ENCODE data around the gene STX2.
"Not testable (repeated sequence)": the region's sequence is repeated elsewhere in the genome, so short reads cannot be mapped to it uniquely, and the experiment has no call there.

Gene STX2

DNA sequence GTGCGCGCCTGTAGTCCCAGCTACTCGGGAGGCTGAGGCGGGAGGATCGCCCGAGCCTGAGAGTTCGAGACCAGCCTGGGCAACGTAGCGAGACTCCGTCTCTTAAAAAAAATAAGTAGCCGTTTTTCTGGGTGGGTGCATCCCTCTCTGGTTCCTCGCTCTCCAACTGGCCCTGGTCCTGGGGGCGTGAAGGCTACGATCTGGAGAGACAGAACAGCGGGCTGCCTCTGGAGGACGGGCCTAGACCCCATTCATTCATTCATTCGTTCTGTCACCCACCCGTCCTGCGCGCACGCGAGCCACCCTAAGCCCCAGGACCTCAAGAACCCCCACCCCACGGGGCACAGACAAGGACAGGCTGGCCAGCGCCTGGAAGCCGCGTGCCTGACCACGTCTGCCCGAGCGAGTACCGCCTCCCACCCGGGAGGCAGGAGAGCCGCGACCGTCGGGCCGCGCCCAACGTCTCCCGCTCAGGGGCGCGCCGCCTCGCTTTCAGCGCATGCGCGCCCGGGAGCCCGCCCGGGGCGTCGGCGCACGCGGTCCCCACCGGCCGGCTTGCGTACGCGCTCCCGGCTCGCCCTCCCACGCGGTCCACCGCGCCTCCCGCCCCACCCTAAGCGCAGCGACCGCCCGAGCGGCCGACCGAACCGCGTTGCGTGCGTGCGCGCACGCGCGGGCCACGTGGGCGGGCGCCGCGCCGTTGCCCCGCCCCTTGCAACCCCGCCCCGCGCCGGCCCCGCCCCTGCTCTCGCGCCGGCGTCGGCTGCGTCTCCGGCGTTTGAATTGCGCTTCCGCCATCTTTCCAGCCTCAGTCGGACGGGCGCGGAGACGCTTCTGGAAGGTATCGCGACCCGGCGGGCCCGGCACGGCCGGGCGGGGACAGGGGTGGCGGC is 32.5 kb upstream of the STX2 start, which contains the start of gene RAN:
TSS of gene RAN (plus strand) at position 781 of the 893 bp plus-strand sequence. CDS start 528 bp downstream, outside the sequence.
- TF ChIP-seq CTCF (IDR thresholded peaks at IDR 0.05): no peak
- peaks cover 0 to 24% (median 17%) of the 10 kb centered on the region in 4 donors for H3K4me1 ChIP-seq
- H3K27ac ChIP-seq: peak within 1 kb of the TSS; percentile 77 to 85
- DNase-seq: peak; percentile 81 to 96
- H3K4me3 ChIP-seq: peak within 1 kb of the TSS; percentile 76 to 79
- H3K9me3 ChIP-seq: no peaks in the 10 kb centered on the region
- peaks cover 29 to 30% (median 30%) of the 10 kb centered on the region in 3 donors for H3K36me3 ChIP-seq
- intact Hi-C loops (cut with DNase I; ENCODE audit: low total_unique reads): no loop called here
- no peaks in the 10 kb centered on the region for H3K27me3 ChIP-seq

DNA sequence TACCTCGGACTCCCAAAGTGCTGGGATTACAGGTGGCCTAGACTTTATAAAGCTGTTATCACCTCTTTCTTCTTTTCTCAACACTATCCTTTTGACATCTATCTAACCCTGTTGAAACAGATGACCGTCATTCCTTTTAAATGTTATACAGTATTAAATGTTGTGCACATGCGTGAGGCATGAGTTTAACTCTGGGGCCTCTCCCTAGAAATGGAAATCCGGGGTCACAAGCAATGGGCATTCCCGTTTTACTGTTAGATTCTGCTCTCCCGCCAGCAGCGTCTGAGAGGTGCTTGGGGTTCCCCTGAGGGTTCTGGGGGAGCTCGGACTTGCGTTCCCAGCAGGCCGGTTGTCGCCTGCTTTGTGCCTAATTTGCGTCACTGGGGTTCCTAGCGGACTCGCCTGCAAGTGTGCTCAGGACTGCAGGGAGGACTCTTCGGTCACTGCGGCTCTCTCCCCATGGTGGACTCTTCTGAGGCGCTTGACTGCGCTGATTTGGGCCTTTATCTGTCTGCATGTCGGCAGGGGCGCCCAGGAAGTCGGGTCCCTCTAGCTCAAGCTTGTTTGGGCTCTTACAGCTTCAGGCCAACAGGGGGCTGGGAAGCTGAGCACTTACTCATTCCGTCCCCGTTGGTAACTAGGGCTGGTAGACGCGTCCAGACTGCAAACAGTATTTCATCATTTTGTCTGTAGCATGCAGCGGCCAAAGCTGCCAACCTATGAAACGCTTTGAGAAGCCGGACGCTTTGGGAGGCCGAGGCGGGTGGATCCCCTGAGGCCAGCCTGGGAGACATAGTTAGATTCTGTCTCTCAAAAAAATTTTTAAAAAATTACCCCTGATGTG is 31.6 kb upstream of the STX2 start:
- intact Hi-C loops (cut with DNase I; ENCODE audit: low total_unique reads): no loop called here
- peak; percentile 28 to 42 for TF ChIP-seq CTCF (IDR thresholded peaks at IDR 0.05)
- Histone ChIP-seq H3K27ac (peak overlapping the region; percentile 66 to 85), H3K9me3 (no peaks in the 10 kb centered on the region), H3K4me1 (peaks cover 0 to 24% (median 17%) of the 10 kb centered on the region in 4 donors), H3K36me3 (peaks cover 21 to 22% (median 21%) of the 10 kb centered on the region in 3 donors), H3K27me3 (no peaks in the 10 kb centered on the region), H3K4me3 (peak overlapping the region; percentile 76 to 79)
- DNase-seq: peak; percentile 82 to 88

DNA sequence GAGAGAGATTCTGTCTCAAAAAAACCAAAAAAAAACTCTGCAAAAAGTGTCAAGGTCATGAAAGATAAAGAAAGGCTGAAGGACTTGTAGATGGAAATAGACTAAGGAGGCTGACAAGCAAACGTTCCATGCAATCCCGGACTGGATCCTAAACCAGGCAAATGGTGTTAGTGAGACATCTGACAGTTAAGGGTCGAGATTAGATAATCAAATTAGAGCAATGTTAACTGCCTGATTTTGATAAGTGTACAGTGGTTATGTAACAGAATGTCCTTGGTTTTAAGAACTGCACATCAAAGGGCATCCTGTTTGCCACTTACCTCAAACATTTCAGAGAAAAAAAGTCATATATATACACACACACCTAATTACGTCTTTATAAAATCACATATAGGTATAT is 29.4 kb upstream of the STX2 start:
- Histone ChIP-seq H3K27ac (no peak overlapping the region), H3K9me3 (no peaks in the 10 kb centered on the region), H3K4me1 (peaks cover 0 to 18% (median 14%) of the 10 kb centered on the region in 4 donors), H3K27me3 (no peaks in the 10 kb centered on the region), H3K4me3 (no peak overlapping the region), H3K36me3 (no peaks in the 10 kb centered on the region)
- no peak for TF ChIP-seq CTCF (IDR thresholded peaks at IDR 0.05)
- DNase-seq: no peak
- intact Hi-C loops (cut with DNase I; ENCODE audit: low total_unique reads): no loop called here

- no peaks in the 10 kb centered on the region for H3K9me3 ChIP-seq
- H3K36me3 ChIP-seq: no peaks in the 10 kb centered on the region
- intact Hi-C loops (cut with DNase I; ENCODE audit: low total_unique reads): no loop called here
- no peak overlapping the region for H3K4me3 ChIP-seq
- DNase-seq: no peak
- H3K27me3 ChIP-seq: no peaks in the 10 kb centered on the region
- H3K27ac ChIP-seq: no peak overlapping the region
- no peaks in the 10 kb centered on the region for H3K4me1 ChIP-seq
- TF ChIP-seq CTCF (IDR thresholded peaks at IDR 0.05): no peak
These were observed 24.2 kb upstream of the STX2 start for GRCh38 chr12:130863298-130863697.

- H3K27ac ChIP-seq; H3K27me3 ChIP-seq; intact Hi-C loops (cut with DNase I; ENCODE audit: low total_unique reads); H3K9me3 ChIP-seq; H3K4me1 ChIP-seq; DNase-seq; H3K4me3 ChIP-seq; H3K36me3 ChIP-seq: not testable (repeated sequence)
These were observed 23.7 kb upstream of the STX2 start for GRCh38 chr12:130862771-130863170.

All from tibial artery (tissue), 4 donors.